ENCODE results near the gene AMIGO3.
"Not testable (repeated sequence)": the region's sequence is repeated elsewhere in the genome, so short reads cannot be mapped to it uniquely, and the experiment has no call there.

AMIGO3 gene

DNA sequence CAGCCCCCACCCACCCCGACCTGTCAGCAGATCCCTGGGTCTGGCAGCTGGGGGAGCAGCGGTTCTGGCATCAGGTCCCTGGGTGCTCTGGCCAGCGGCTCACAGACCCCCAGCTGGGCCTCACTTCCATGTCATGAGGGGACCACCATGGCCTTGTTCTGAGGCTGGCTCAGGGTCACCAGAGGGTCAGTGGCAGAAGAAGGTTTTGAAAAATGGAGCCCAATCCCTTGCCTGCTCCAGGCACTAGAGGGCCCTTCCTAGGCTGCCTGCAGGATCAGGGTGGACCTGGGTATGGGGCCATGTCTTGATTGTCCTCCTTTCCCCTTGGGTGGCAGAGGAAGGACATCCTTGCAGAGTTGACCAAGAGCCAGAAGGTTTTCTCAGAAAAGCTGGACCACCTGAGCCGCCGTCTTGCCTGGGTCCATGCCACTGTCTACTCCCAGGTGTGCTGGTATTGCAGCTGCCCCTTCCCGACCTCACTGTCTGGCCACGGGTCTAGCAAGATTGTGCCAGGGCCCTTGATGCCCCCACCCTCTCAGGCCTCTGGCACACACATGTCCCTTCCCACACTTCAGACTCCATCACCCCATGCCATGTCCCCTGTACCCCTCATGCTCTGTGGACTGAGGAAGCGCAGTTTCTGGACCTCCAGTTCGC lies 12.9 kb downstream of the AMIGO3 start:
- H3K4me1 Mint-ChIP-seq = peaks cover 7% of the 10 kb centered on the region
- ATAC-seq (no peak), DNase-seq (ENCODE audit: low spot score in 2 of 2) (no peak)
- H3K4me3 Mint-ChIP-seq = no peak overlapping the region
- no peaks in the 10 kb centered on the region for H3K9me3 Mint-ChIP-seq
- peak overlapping the region; percentile 74 for H3K27ac Mint-ChIP-seq
- H3K36me3 Mint-ChIP-seq = peaks cover 6% of the 10 kb centered on the region

DNA sequence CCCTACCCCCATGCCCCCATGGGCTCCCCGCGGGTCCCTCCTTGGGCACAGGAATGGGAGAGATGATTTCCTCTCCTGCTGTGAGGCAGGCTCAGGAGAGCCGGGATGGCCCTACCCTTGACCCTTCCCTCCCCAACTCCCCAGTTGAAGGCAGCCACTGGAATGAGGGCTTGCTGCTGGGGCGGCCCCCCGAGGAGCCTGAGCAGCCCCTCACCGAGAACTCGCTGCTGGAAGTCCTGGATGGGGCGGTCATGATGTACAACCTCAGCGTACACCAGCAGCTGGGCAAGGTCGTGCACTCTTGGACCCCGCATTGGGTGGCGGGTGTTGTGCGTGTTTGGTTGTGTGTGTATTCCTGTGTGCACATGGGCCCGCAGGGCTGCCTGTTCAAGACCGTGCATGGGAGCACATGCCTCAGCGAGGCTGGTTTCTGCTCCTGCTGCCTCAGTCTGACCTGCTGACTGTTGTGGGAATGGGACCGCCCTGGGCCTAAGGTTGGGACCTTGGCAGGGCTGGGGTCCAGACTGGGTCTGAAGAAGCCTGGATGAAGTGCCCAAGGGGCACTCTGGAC lies 14.0 kb downstream of the AMIGO3 start:
- no peak overlapping the region for H3K27ac Mint-ChIP-seq
- no peak for DNase-seq (ENCODE audit: low spot score in 2 of 2)
- no peaks in the 10 kb centered on the region for H3K9me3 Mint-ChIP-seq
- no peak for ATAC-seq
- H3K36me3 Mint-ChIP-seq = peaks cover 6% of the 10 kb centered on the region
- peaks cover 7% of the 10 kb centered on the region for H3K4me1 Mint-ChIP-seq
- H3K4me3 Mint-ChIP-seq = no peak overlapping the region

DNA sequence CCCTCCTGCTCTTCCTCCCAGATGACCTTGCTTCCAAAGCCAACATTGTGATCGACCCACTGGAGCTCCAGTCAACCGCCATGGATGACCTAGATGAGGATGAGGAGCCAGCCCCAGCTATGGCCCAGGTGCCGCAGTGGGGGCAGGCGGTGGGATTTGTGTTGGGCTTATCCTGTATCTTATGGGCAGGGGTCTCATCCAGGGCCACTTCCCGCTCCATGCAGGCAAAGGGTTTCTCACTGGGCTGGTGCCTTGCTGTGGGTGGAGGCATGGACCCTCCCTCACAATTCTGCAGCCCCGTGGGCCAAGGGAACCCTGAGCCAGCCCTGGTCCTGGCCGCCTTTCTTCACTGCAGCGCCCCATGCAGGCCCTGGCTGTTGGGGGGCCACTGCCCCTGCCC lies 14.9 kb downstream of the AMIGO3 start:
- Mint-ChIP-seq H3K4me1 (peaks cover 7% of the 10 kb centered on the region), H3K36me3 (peaks cover 6% of the 10 kb centered on the region), H3K27ac (no peak overlapping the region), H3K9me3 (no peaks in the 10 kb centered on the region), H3K4me3 (no peak overlapping the region)
- DNase-seq (ENCODE audit: low spot score in 2 of 2) = no peak
- no peak for ATAC-seq

DNA sequence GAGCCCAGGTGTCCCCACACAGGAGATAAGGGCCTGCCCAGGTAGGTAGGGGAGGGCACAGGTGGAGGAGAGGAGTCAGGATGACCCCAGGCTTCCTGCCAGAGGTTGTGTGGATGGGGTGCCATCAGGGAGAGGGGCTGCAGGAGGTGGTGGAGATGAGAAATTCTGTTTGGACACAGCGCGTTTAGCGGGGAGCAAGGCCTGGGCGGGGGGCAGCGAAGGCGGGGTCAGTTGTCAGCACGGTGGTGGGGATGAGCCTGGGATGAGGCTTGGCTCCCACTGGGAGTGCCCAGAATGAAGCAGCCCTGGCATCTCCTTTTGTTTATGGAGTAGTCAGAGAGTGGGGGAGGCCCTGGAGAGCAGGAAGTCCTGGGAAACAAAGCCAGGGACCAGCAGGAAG lies 15.5 kb downstream of the AMIGO3 start:
- ATAC-seq (no peak), DNase-seq (ENCODE audit: low spot score in 2 of 2) (no peak)
- H3K4me1 Mint-ChIP-seq = peaks cover 7% of the 10 kb centered on the region
- no peak overlapping the region for H3K4me3 Mint-ChIP-seq
- no peaks in the 10 kb centered on the region for H3K9me3 Mint-ChIP-seq
- peaks cover 6% of the 10 kb centered on the region for H3K36me3 Mint-ChIP-seq
- H3K27ac Mint-ChIP-seq = peak overlapping the region; percentile 67

DNA sequence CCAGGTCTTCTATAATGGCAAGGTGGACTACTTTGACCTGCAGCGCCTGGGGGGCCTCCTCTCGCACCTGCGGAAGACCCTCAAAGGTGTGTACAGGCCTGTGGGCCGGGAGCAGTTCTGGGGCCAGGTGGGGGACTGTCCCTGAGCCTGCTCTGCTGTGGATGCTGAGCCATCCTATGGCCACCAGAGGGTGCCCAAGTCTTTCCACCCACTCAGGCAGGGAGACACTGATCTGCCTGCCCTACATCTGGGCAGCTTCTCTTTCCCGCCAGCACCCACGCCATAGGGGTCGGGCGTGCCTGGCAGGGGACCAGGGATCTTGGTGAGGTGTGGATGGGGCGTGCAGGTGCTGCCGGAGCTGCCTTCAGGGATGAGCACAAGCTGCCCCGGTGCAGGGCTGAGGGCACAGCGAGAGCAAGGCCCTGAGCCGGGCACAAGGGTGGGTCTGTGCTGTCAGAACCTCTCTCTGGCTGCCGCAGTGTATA lies 16.0 kb downstream of the AMIGO3 start:
- Mint-ChIP-seq H3K4me3 (no peak overlapping the region), H3K4me1 (peaks cover 7% of the 10 kb centered on the region), H3K27ac (peak overlapping the region; percentile 67), H3K36me3 (peaks cover 6% of the 10 kb centered on the region), H3K9me3 (no peaks in the 10 kb centered on the region)
- DNase-seq (ENCODE audit: low spot score in 2 of 2) = peak; percentile 35 to 78
- peak; percentile 89 for ATAC-seq

DNA sequence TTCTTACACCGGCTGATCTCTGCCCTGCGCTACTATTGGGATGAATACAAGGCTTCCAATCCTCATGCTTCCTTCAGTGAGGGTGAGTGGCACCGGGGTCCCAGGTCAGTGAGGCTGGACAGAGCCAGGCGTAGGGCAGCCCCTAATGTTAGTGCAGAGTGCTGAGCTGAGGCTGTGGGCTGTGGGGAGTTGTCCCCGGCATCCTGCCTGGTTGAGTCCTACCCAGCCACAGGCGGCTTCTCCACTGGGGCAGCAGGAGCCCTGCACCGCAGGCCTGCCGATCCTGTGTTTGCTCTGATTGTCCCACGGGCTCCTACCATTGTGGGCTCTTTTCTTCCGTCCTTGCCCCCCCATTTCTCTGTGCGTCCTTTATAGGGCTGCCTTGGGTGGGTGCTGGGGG lies 16.8 kb downstream of the AMIGO3 start:
- no peak for DNase-seq (ENCODE audit: low spot score in 2 of 2)
- peaks cover 7% of the 10 kb centered on the region for H3K4me1 Mint-ChIP-seq
- peak overlapping the region; percentile 67 for H3K27ac Mint-ChIP-seq
- H3K36me3 Mint-ChIP-seq = peaks cover 6% of the 10 kb centered on the region
- ATAC-seq = no peak
- no peaks in the 10 kb centered on the region for H3K9me3 Mint-ChIP-seq
- no peak overlapping the region for H3K4me3 Mint-ChIP-seq

DNA sequence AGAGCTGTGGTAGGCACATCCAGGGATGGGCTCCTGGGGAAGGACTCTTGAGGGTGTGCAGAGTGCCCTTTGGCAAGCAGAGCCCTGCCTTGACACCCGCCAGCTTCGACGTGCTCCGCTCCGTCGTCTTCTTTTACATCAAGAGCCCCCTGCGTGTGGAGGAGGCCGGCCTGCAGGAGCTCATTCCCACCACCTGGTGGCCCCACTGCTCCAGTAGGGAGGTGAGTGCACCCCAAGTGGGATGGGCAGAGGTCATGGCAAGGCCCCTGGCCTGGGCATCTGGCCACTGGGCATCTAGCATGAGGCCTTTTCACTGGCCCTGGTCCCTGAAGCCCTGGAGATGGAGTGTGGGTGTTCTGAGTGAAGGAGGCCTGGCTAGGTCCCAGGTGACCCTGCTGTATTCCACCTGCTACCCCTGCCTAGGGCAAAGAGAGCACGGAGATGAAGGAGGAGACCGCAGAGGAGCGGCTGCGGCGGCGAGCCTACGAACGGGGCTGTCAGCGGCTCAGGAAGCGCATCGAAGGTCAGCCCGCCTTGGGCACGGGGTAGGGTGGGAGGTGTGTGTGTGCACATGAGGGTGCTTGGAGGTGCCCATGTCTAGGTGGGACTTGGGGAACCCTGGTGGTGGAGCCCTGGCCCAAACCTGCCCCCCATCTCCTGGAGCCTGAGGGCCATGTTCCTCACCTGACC lies 18.0 kb downstream of the AMIGO3 start:
- Mint-ChIP-seq H3K9me3 (no peaks in the 10 kb centered on the region), H3K4me3 (no peak overlapping the region), H3K27ac (peak overlapping the region; percentile 71), H3K36me3 (peaks cover 6% of the 10 kb centered on the region), H3K4me1 (peaks cover 7% of the 10 kb centered on the region)
- no peak for ATAC-seq
- no peak for DNase-seq (ENCODE audit: low spot score in 2 of 2)

DNA sequence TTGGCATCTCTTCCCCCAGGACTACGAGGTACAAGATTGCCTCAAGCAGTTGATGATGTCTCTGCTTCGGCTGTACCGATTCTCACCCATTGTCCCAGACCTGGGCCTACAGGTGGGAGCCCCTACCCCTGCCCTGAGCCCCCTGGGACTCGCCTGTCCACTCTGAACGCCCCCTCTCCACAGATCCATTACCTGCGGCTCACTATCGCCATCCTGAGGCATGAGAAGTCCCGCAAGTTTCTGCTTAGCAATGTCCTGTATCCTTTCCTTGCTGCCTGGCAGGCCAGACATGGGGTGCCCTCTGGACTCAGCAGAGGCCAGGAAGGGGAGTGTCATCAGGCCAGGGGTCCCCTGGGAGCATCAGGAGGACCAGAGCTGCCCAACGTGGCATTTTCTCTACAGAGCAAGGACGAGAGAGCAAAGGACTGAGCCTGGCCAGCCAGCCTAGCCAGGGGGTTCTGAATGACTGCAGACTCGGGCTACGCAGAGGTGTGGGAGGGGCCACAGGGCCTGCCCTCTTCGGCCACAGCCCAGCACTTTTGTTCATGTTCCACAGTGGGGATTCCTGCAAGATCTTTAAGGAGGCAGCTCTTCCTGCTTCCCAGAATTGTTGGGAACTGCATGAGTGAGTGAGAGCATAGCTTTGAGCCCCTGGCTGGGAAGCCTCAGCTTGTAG lies 18.9 kb downstream of the AMIGO3 start:
- Mint-ChIP-seq H3K36me3 (peaks cover 6% of the 10 kb centered on the region), H3K4me3 (no peak overlapping the region), H3K27ac (peak overlapping the region; percentile 71), H3K9me3 (no peaks in the 10 kb centered on the region), H3K4me1 (peaks cover 7% of the 10 kb centered on the region)
- no peak for DNase-seq (ENCODE audit: low spot score in 2 of 2)
- ATAC-seq = no peak

DNA sequence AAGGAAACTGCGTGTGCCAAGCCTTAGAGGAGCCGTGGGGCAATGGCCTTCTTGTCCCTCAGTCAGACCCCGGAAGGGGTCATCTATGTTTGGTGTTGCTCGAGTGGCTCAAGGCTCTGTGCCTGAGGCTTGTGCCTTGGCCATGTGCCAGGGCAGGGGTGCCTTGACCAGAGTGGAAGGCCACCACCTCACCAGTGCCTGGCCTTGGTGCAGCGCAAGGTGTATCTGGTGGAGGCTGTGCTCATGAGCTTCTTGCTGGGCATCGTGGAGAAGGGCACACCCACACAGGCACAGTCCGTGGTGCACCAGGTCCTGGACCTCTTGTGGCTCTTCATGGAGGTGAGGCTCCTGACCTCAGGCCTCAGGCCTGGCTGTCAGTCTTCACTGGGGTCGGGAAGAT lies 19.5 kb downstream of the AMIGO3 start:
- H3K36me3 Mint-ChIP-seq = peaks cover 6% of the 10 kb centered on the region
- ATAC-seq (no peak), DNase-seq (ENCODE audit: low spot score in 2 of 2) (no peak)
- no peaks in the 10 kb centered on the region for H3K9me3 Mint-ChIP-seq
- peak overlapping the region; percentile 71 for H3K27ac Mint-ChIP-seq
- H3K4me1 Mint-ChIP-seq = peaks cover 7% of the 10 kb centered on the region
- no peak overlapping the region for H3K4me3 Mint-ChIP-seq

DNA sequence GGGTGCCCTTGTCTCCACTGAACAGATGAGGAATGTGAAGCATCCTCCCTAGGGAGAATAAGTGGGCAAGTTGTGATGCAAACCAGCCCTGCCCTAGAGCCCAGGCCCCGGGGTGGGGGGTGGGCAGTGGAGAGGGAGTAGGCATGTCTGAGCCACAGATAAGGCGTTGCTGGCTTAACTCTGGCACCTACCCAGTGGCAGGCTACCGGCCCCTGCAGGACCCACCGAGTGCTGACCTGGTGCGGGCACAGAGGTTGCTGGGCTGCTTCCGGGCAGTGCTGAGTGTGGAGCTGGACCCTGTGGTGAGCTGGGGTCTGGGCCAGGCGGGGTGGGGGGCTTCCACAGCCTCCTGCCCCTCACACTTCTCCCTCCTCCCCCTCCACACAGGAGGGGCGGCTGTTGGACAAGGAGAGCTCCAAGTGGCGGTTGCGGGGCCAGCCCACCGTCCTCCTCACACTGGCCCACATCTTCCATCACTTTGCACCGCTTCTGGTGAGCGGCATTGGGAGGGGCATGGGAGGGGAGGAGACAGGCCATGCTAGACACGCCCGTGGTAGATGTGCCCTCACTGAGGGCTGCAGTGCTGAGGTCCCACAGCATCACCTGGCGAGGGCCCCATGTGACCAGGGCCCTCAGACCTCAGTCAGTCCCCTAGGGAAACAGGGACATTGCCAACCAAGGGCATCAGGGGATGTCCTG lies 20.1 kb downstream of the AMIGO3 start:
- no peak overlapping the region for H3K4me3 Mint-ChIP-seq
- peak overlapping the region; percentile 71 for H3K27ac Mint-ChIP-seq
- no peak for DNase-seq (ENCODE audit: low spot score in 2 of 2)
- H3K36me3 Mint-ChIP-seq = peaks cover 6% of the 10 kb centered on the region
- ATAC-seq = no peak
- peaks cover 7% of the 10 kb centered on the region for H3K4me1 Mint-ChIP-seq
- H3K9me3 Mint-ChIP-seq = no peaks in the 10 kb centered on the region

DNA sequence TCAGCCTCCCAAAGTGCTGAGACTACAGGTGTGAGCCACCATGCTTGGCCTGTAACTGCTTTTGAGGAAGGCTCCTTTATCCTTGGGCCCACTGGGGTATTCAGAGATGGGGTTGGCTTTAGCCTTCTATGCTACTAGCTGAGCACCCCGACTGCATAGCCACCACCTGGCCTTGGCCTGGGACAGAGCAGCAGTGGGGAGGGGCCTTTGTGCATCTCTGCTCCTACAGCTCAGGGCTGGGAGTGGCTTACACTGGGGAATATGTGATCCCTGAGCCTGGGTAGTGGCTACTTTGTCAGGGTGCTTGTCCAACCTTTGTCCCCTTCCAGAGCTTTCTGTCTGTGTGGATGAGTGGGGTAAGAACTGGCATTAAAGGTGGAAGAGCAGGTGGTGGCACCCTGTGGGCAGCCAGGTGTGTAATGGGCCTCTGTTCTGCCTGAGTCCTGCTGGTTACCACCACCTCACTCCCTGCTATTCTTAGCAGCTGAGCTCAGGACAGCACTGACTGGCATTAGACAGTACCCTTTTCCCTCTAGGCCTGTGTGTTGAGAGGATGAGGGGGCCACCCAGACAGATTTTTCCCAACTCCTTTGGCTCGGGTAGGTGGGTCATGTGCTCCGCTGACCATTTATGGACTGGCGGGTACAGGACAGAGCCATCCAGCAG lies 24.0 kb downstream of the AMIGO3 start:
- not testable (repeated sequence) for DNase-seq (ENCODE audit: low spot score in 2 of 2); H3K4me3 Mint-ChIP-seq; H3K27ac Mint-ChIP-seq; H3K36me3 Mint-ChIP-seq; H3K9me3 Mint-ChIP-seq; ATAC-seq
- H3K4me1 Mint-ChIP-seq = peaks cover 27% of the 10 kb centered on the region

DNA sequence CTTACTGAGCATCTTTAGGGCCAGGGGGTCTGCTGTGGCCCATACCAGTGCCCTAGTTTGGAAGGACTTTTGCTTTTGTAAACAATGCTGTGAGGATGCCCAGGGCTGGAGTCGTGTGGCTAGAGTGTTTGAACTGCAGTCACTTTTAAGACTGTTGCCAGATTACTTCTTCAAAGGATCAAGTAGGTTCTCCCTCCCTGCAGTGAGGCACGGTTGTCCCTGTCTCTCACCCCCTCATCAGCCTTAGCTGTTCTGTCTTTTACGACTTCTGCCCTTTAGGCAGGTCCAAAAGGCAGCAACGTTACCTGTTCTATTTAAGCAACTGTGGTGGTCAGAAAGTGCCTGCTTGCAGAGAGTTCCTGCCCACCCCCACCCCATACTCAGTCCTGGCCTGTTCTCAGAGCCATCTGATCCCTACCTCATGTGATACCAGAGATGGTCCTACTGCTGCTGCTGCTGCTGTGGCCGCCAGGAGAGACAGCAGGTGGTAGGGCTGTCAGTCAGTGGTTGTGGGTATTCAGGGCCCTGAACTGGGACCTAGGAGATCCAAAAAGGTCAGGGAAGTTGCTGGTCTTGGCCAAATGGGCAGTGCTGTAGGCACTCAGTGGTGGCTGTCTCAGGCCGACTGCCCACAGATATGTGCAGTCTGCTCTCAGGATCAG lies 24.9 kb downstream of the AMIGO3 start:
- H3K9me3 Mint-ChIP-seq; H3K36me3 Mint-ChIP-seq; ATAC-seq; H3K4me3 Mint-ChIP-seq; H3K27ac Mint-ChIP-seq; DNase-seq (ENCODE audit: low spot score in 2 of 2): not testable (repeated sequence)
- H3K4me1 Mint-ChIP-seq = peaks cover 37% of the 10 kb centered on the region

DNA sequence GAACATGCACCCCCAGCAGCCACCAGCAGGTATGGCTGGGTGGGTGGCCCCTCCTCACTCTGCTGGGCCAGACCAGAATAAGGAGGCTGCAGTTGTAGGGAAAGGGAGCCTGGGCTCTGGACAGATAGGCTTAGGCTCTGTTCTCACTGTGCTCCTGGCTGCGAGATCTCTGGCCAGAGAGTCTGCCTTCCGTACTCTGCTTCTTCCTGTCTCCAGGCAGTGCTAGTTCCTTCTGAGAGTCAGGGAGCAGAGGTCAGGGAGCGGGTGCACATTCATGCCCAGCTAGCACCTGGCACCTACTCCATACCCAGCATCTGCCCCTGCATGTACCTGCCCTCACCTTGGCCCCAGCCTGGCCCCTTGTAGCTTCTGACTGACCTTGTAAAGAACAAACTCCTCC lies 28.0 kb downstream of the AMIGO3 start:
- peaks cover 57% of the 10 kb centered on the region for H3K4me1 Mint-ChIP-seq
- peak overlapping the region; percentile 99 for H3K27ac Mint-ChIP-seq
- H3K4me3 Mint-ChIP-seq = peak overlapping the region; percentile 97
- ATAC-seq; H3K9me3 Mint-ChIP-seq; DNase-seq (ENCODE audit: low spot score in 2 of 2): not testable (repeated sequence)
- H3K36me3 Mint-ChIP-seq = peaks cover 19% of the 10 kb centered on the region

DNA sequence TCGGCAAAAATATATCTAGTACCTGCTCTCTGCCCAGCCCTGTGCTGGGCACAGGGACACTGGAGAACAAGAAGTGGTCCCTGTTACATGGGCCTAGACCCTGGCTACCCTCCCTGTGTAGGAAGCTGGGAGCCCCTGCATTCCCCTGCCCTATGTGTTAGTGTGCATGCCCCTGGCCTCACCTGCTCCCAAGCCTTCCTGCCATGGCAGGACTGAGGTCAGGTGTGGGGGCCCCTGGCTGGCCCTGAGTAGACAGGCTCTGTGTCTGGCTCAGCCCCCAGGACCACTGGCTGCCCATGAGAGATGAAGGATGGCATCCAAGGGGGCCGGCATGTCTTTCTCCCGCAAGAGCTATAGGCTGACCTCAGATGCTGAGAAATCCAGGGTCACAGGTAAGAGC lies 28.6 kb downstream of the AMIGO3 start:
- DNase-seq (ENCODE audit: low spot score in 2 of 2); ATAC-seq; H3K9me3 Mint-ChIP-seq: not testable (repeated sequence)
- peaks cover 19% of the 10 kb centered on the region for H3K36me3 Mint-ChIP-seq
- peaks cover 57% of the 10 kb centered on the region for H3K4me1 Mint-ChIP-seq
- H3K27ac Mint-ChIP-seq = peak overlapping the region; percentile 99
- H3K4me3 Mint-ChIP-seq = peak overlapping the region; percentile 97
